Skeletal muscle tissue (tissue), 4 donors: ENCODE data around the gene NRBP1. TPM values are rescaled to one million over a fixed set of nuclear protein-coding genes. Genes with fewer than 3 reads are reported as not detected.
A peak's percentile ranks its signal among the peaks of the same experiment; 100 is the strongest.

Source experiments
- H3K27ac ChIP-seq: one replicate; pipeline ENCODE4 v1.7.0; 2013; ENCODE audit warnings: mild to moderate bottlenecking, low read depth, low read length, inconsistent platforms
- H3K27me3 ChIP-seq, 3 donors: one replicate each; pipeline ENCODE4 v1.7.0; 2013; ENCODE audit warnings: low read length in 3 of 3; ENCODE audit not compliant: control insufficient read depth in 3 of 3, insufficient read depth in 3 of 3
- H3K36me3 ChIP-seq, 3 donors: one replicate each; pipeline ENCODE4 v1.7.0; 2013; ENCODE audit warnings: low read length in 3 of 3; ENCODE audit not compliant: control insufficient read depth in 3 of 3, insufficient read depth in 3 of 3
- H3K4me1 ChIP-seq, 3 donors: one replicate each; pipeline ENCODE4 v1.7.0; 2013; ENCODE audit warnings: low read length in 3 of 3, mild to moderate bottlenecking in 3 of 3; ENCODE audit not compliant: control insufficient read depth in 3 of 3, insufficient read depth in 3 of 3
- H3K4me3 ChIP-seq, 3 donors: one replicate each; pipeline ENCODE4 v1.7.0; 2013; ENCODE audit warnings: low read length in 3 of 3
- H3K9ac ChIP-seq, 3 donors: one replicate each; pipeline ENCODE4 v1.7.0; 2013; ENCODE audit warnings: low read length in 3 of 3, mild to moderate bottlenecking in 3 of 3, moderate library complexity in 2 of 3, low read depth in 1 of 3
- H3K9me3 ChIP-seq, 3 donors: one replicate each; pipeline ENCODE4 v1.7.0; 2013; ENCODE audit warnings: low read length in 3 of 3; ENCODE audit not compliant: control insufficient read depth in 3 of 3
- total RNA-seq: library from RNA; depleted of rRNA; stranded (reverse); fragments of >200 nt; gene quantifications from one replicate; pipeline ENCODE4 v1.2.3, GENCODE V29; 2014
- donor health status: Osteomylitis.

Gene NRBP1
- 81.4 TPM for total RNA-seq

GRCh38 chr2:27428213-27428977 is at the start of gene NRBP1:
NRBP1 (plus strand) TSS chr2:27428631; CDS start chr2:27433274, 4,643 bp downstream.
- peak within 1 kb of the TSS; percentile 96 for H3K27ac ChIP-seq
- H3K4me1 ChIP-seq, result peaks cover 19 to 38% (median 28%) of the 10 kb centered on the region in 3 donors
- H3K27me3 ChIP-seq, result no peaks in the 10 kb centered on the region
- peak within 1 kb of the TSS; percentile 90 to 93 (median 91) for H3K4me3 ChIP-seq
- H3K9ac ChIP-seq, result peak within 1 kb of the TSS; percentile 95 to 97 (median 96)
- H3K36me3 ChIP-seq, result peaks cover 3 to 4% (median 3%) of the 10 kb centered on the region in 3 donors
- H3K9me3 ChIP-seq, result no peaks in the 10 kb centered on the region

GRCh38 chr2:27378809-27379290 is 49.6 kb upstream of the NRBP1 start:
- H3K9me3 ChIP-seq, result no peaks in the 10 kb centered on the region
- H3K4me1 ChIP-seq, result peaks cover 19 to 27% (median 21%) of the 10 kb centered on the region in 3 donors
- H3K36me3 ChIP-seq, result peaks cover 61 to 68% (median 62%) of the 10 kb centered on the region in 3 donors
- H3K27ac ChIP-seq, result no peak overlapping the region
- H3K27me3 ChIP-seq, result no peaks in the 10 kb centered on the region
- no peak overlapping the region for H3K9ac ChIP-seq
- no peak overlapping the region for H3K4me3 ChIP-seq

GRCh38 chr2:27379383-27379835 is 49.0 kb upstream of the NRBP1 start:
- Histone ChIP-seq H3K4me1 (peaks cover 19 to 27% (median 21%) of the 10 kb centered on the region in 3 donors), H3K4me3 (peak overlapping the region; percentile 84 to 88 (median 84)), H3K36me3 (peaks cover 61 to 68% (median 64%) of the 10 kb centered on the region in 3 donors), H3K9ac (peak overlapping the region; percentile 91 to 94 (median 92)), H3K27me3 (no peaks in the 10 kb centered on the region), H3K9me3 (no peaks in the 10 kb centered on the region), H3K27ac (peak overlapping the region; percentile 79)

DNA sequence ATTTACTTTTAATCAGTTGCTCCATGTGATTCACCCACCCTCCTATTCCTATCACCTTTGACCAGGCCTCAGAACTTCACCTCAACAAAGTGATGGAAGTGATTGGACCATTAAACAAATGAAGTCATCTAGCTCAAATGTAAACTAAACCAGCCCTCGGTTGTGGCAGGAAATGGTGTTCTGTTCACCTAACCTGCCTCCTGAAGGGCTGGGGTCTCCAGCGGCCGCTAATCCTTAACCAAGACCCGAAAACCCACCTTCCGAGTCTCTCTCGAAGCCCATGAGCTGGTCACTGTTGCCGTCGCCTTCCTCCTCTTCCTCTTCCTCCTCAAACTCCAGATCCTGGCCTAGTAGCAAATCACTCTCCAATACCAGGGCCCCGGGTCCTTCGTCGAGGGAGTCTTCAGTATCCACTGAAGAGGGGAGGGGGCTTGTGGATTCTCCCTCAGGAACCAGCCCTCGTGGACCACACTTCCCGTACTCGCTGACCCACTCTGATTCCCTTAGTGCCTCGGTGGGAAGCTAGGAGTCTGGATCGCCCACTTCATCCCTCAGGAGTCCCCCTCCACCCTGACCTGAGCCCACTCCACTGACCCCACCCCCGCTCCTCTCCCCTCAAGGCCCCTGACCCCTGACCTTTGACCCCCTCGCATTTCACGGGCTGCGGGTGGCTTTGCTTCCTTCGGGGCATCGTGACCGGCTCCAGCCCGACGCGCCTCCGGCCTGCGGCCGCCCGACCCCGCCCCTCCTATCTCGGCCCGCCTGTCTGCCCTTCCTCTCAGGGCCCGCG is 48.4 kb upstream of the NRBP1 start:
- peak overlapping the region; percentile 91 to 94 (median 92) for H3K9ac ChIP-seq
- H3K4me1 ChIP-seq, result peaks cover 19 to 27% (median 21%) of the 10 kb centered on the region in 3 donors
- H3K4me3 ChIP-seq, result peak overlapping the region; percentile 84 to 88 (median 84)
- H3K27ac ChIP-seq, result peak overlapping the region; percentile 79
- H3K9me3 ChIP-seq, result no peaks in the 10 kb centered on the region
- H3K27me3 ChIP-seq, result no peaks in the 10 kb centered on the region
- H3K36me3 ChIP-seq, result peaks cover 61 to 68% (median 64%) of the 10 kb centered on the region in 3 donors

- H3K4me1 ChIP-seq, result peaks cover 19 to 27% (median 21%) of the 10 kb centered on the region in 3 donors
- peak within 1 kb of the TSS; percentile 95 for H3K27ac ChIP-seq
- H3K9me3 ChIP-seq, result no peaks in the 10 kb centered on the region
- no peaks in the 10 kb centered on the region for H3K27me3 ChIP-seq
- peak within 1 kb of the TSS; percentile 91 to 94 (median 92) for H3K9ac ChIP-seq
- H3K36me3 ChIP-seq, result peaks cover 58 to 68% (median 59%) of the 10 kb centered on the region in 3 donors
- H3K4me3 ChIP-seq, result peak within 1 kb of the TSS; percentile 84 to 90 (median 84)
These were observed 47.5 kb upstream of the NRBP1 start, which contains the start of gene ZNF513 for GRCh38 chr2:27380626-27381545. ZNF513 (minus strand) TSS chr2:27380734; CDS start chr2:27380526, 208 bp downstream.

- H3K4me1 ChIP-seq, result peaks cover 19 to 27% (median 21%) of the 10 kb centered on the region in 3 donors
- no peaks in the 10 kb centered on the region for H3K27me3 ChIP-seq
- peak overlapping the region; percentile 79 to 90 (median 84) for H3K4me3 ChIP-seq
- H3K36me3 ChIP-seq, result peaks cover 50 to 64% (median 55%) of the 10 kb centered on the region in 3 donors
- no peaks in the 10 kb centered on the region for H3K9me3 ChIP-seq
- peak overlapping the region; percentile 84 to 92 (median 87) for H3K9ac ChIP-seq
- H3K27ac ChIP-seq, result peak overlapping the region; percentile 95
These were observed 46.8 kb upstream of the NRBP1 start for GRCh38 chr2:27381577-27382181.

- H3K4me3 ChIP-seq, result no peak overlapping the region
- H3K9me3 ChIP-seq, result no peaks in the 10 kb centered on the region
- no peak overlapping the region for H3K27ac ChIP-seq
- no peak overlapping the region for H3K9ac ChIP-seq
- no peaks in the 10 kb centered on the region for H3K4me1 ChIP-seq
- peaks cover 0 to 10% (median 2%) of the 10 kb centered on the region in 3 donors for H3K36me3 ChIP-seq
- H3K27me3 ChIP-seq, result no peaks in the 10 kb centered on the region
These were observed 37.4 kb upstream of the NRBP1 start for GRCh38 chr2:27390822-27391679.

DNA sequence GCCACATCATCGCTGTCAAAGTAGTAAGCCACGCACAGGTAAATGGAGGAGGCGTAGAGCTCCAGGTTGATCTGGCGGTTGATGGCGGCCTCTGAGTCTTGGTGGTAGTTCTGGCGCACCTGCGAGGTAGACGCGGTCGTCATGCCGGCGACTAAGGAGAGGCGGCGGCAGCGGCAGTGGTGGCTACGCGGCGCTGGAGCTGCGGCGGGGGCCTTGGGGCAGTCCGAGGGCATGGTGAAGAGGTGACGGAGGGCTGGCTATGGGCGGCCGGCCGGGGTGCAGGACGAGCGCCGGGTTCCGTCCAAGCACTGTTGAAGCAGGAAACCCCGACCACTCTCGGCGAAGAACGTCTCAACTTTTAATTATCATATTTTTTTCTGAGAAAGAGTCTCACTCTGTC is 35.2 kb upstream of the NRBP1 start:
- Histone ChIP-seq H3K4me3 (no peak overlapping the region), H3K27ac (no peak overlapping the region), H3K9ac (no peak overlapping the region), H3K4me1 (no peaks in the 10 kb centered on the region), H3K36me3 (peaks cover 0 to 7% (median 0%) of the 10 kb centered on the region in 3 donors), H3K27me3 (no peaks in the 10 kb centered on the region), H3K9me3 (no peaks in the 10 kb centered on the region)
